NCI-H446 (cell line): Measurements from ENCODE around the gene CPEB3.

Experiments used
- DNase-seq, 2 experiments: peaks; one replicate each; lab custom pipeline; 2025; lab: John Stamatoyannopoulos, UW

Gene CPEB3

DNA sequence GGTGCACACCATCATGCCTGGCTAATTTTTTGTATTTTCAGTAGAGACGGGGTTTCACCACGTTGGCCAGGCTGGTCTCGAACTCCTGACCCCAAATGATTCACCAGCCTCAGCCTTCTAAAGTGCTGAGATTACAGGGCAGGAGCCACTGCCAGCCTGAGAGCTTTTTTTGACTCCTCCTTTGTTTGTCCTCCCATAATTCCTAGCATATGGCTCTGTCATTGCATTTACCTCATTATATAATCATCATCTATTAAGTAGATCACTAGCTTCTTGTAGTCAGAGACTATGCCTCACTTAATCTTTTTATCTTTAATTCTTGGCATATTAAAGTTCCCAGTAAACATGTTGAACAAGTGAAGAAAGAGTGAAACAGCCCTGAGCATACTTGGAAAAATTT lies 82.1 kb downstream of the CPEB3 start:
- no peak for DNase-seq

- DNase-seq, result no peak
Observed at GRCh38 chr10:92208157-92208720, 82.6 kb downstream of the CPEB3 start.

GRCh38 chr10:92207061-92207460 lies 83.8 kb downstream of the CPEB3 start:
- no peak for DNase-seq

GRCh38 chr10:92203919-92204623 lies 86.8 kb downstream of the CPEB3 start:
- no peak for DNase-seq

DNA sequence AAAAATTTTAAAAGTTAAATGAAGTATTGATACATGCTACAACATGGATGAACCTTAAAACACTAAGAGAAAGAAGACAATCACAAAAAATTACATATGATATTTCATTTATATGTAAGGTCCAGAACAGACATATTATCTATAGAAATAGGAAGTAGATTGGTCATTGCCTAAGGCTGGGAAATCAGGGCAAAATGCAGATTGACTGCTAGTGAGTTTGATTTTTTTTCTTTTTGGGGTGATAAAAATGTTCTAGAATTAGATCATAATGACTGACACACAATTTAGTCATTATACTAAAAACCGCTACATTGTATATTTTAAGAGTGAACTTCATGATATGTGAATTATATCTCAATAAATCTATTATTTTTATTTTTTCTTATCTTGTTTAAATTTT lies 88.3 kb downstream of the CPEB3 start:
- no peak for DNase-seq

DNA sequence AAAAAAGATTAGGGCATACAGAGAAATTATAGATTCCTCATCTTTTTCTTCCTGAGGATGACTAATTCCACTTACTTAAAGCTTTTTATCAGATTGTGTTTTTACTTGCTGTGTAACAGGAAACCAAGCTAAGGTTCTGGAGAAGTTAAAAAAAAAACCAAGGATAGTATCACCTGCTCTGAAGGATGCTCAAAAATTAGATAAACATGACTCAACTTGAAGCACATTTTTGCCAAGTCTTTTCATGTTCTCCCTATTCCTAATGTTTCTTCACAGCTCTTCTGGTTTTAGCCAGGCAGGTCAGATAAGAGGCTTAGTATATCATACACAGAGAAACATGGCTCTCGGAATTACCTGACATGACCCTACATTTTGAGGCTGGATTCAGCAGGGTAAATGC lies 90.3 kb downstream of the CPEB3 start:
- no peak for DNase-seq

- no peak for DNase-seq
Observed at GRCh38 chr10:92187101-92187500, 103.8 kb downstream of the CPEB3 start.

DNA sequence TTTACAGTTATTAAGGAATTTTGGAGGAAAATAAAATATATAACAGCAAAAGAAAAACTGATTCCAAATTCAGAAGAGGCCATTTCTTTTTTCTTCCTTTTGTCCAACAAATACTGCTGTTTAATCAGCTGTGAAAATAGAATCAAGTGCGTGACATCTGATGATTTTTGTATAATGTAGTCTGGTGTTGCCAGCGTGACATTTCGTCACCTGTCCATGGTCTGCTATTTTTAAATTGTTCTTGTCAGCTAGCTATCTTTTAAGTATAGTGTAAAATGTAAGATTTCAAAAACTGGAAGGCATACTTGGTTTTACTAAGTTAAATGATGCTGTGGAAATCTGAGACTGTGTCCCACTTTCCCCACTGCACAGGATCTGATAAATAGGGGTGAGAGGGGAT lies 105.9 kb downstream of the CPEB3 start:
- no peak for DNase-seq

DNA sequence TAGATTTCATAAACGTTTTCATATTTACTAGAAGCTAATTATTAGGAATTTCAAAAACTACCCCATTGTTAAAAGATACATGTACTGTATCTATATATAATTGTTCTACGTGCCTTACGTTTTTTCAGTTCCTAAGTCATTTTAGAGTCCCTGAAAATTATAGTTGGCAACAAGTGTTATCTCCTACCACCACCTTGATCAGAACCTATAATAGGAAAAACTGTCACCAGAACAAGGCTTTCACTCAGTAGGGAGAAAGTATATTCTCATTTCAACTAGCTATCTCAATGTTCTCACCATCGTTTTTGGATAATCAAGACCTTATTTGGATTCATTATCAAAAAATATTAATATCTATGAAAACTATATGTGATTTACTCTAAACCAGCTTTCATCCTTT lies 107.7 kb downstream of the CPEB3 start:
- no peak for DNase-seq

GRCh38 chr10:92181575-92181974 lies 109.3 kb downstream of the CPEB3 start:
- DNase-seq, result no peak

GRCh38 chr10:92180399-92180798 lies 110.5 kb downstream of the CPEB3 start:
- DNase-seq, result no peak

GRCh38 chr10:92177546-92177945 lies 113.3 kb downstream of the CPEB3 start:
- no peak for DNase-seq

GRCh38 chr10:92175164-92175563 lies 115.7 kb downstream of the CPEB3 start:
- DNase-seq, result no peak

GRCh38 chr10:92173996-92174395 lies 116.9 kb downstream of the CPEB3 start:
- DNase-seq, result no peak

- DNase-seq, result peak; percentile 14 to 41
Observed at GRCh38 chr10:92164036-92164696, 126.7 kb downstream of the CPEB3 start.

DNA sequence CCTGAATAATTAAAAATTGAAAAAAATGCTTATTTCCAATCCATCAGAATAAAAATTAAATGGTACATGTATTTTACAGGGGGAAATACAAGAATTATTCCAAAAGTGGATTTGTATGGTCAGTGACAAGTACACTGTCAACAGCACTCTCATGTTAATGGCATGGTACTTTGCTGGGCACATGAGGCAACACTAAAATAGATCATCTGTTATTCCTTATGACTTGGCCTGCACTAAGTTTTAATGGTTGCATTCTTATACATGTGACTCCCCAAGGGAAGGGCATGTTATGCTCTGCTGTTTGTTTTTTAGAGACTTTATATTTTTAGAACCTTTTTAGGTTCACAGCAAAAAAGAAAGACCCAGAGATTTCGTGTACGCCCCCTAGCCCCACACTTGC lies 128.3 kb downstream of the CPEB3 start:
- DNase-seq, result no peak

DNA sequence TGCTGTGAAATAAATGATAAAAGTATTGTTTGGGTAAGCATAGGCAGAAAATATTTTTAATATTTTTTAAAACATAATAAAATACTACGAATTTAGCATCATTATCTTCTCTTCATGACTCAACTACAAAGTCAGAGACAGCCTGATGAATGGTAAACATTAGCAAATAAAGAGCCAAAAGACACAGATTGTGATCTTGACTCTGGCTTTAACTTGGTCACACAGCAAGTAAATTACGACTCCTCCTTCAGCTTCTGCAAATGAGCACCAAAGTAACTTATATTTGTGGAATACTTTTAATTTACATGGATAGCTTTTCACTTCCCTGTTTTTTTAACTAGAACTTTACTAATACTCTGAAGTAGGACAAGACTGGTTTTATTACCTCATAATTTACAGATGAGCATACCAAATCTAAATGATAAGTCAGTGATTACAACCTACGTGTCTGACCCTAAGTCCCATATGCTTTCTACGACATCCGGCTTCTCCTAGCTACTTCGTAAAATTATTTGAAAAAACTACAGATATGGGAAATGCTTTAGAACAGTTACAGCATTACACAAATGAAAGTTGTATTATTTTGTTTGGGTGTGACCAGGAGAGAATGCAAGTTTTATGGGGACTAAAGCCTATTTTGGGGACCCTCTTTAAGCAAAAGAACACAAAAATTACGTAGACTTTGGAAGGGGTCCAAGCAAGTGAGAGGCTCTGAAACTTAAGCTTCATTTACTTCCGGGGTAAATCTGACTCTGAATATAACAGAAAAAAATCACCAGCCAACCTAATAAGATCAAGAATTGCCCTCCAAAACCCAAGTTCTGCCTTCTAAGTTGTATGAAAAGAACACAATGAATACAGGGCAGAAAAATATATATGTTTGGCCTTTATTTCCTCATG lies 133.8 kb downstream of the CPEB3 start:
- DNase-seq, result peak in 1 of 2 experiments; percentile 48

DNA sequence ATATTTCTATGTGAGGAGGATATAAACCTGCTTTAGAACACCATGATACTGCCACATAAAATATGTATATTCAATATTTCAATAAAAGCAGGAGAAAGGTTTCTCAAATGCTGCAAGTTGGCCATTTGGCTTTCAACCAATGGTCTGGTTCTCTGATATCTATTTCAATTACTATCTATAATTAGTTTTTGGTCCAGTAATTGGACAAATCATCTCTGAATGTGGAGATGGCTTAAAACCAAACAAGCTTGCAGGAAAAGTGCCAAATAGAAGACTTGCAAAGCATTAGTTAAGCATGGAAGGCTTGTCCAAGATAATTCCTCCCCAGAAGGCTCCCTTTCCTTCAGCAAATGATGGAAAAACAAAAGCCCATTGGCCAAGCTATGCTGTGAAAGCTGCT lies 140.1 kb downstream of the CPEB3 start:
- peak; percentile 30 to 84 for DNase-seq

DNA sequence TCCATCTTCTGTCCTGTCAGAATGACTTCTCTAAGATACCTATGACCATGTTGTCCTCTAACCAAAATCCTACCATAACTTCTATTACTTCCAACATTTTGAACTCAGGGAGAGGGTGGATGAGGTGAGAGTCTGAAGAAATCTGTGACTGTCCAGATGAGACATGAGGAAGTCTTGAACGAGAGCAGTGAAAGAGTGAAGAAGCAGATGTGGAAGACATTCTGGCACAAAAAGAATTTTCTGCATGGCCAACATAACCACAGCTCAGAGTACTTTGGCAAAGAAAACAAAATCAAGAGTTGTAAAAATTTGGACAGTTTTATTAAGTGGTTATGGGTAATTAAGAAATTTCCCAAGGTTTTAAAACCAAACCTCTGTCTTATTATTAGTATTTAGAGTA lies 141.6 kb downstream of the CPEB3 start:
- peak in 1 of 2 experiments; percentile 1 for DNase-seq

GRCh38 chr10:92146781-92147180 lies 144.1 kb downstream of the CPEB3 start:
- no peak for DNase-seq

- no peak for DNase-seq
Observed at GRCh38 chr10:92146107-92146506, 144.8 kb downstream of the CPEB3 start.

DNA sequence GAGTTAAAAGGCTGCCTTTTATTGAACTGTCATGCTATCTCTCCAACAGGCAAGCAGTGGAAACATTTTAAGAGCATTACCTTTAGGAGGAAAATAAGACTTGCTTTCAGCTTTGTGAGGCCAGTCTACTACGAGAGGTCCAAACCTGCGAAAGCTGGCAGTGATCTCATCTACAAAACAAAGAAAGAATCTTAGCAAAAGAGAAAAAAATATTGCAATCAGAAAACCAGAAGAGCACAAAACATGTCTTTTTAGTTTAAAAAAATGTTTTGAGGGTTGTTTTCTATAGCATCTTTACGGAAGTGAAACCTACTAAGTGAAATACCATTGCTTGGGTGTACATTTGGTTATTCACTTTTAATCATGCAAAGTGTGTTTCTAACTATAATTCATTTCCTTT lies 147.9 kb downstream of the CPEB3 start:
- DNase-seq, result no peak
